Dedifferentiated amniotic fluid mesenchymal stem cell (primary cell): ENCODE results near the gene SLC22A5.

ENCODE experiments used
- DNase-seq: peaks from one replicate; pipeline ENCODE4 v3.0.0-alpha.2; 2016; ENCODE audit errors: extremely low spot score

SLC22A5 gene

GRCh38 chr5:132365213-132365612, 4.3 kb upstream of the SLC22A5 start:
- DNase-seq: no peak

- no peak for DNase-seq
Observed at GRCh38 chr5:132368186-132368585, 1.3 kb upstream of the SLC22A5 start.

GRCh38 chr5:132369007-132369473, 470 bp upstream of the SLC22A5 start:
- no peak for DNase-seq

GRCh38 chr5:132370181-132370970, 866 bp downstream of the SLC22A5 start:
- DNase-seq: no peak

GRCh38 chr5:132370971-132371602, 1.6 kb downstream of the SLC22A5 start:
- DNase-seq: no peak

- no peak for DNase-seq
Observed at GRCh38 chr5:132371603-132371994, 2.1 kb downstream of the SLC22A5 start.

GRCh38 chr5:132372127-132372526, 2.6 kb downstream of the SLC22A5 start:
- no peak for DNase-seq

- no peak for DNase-seq
Observed at GRCh38 chr5:132372542-132372941, 3.0 kb downstream of the SLC22A5 start.

- DNase-seq: no peak
Observed at GRCh38 chr5:132375957-132376356, 6.4 kb downstream of the SLC22A5 start.

- DNase-seq: no peak
Observed at GRCh38 chr5:132376694-132377641, 7.5 kb downstream of the SLC22A5 start.

GRCh38 chr5:132377738-132378137, 8.2 kb downstream of the SLC22A5 start:
- no peak for DNase-seq

- no peak for DNase-seq
Observed at GRCh38 chr5:132378580-132378979, 9.1 kb downstream of the SLC22A5 start.

GRCh38 chr5:132380047-132380446, 10.5 kb downstream of the SLC22A5 start:
- no peak for DNase-seq

GRCh38 chr5:132380741-132381140, 11.2 kb downstream of the SLC22A5 start:
- no peak for DNase-seq

- no peak for DNase-seq
Observed at GRCh38 chr5:132381614-132382013, 12.1 kb downstream of the SLC22A5 start.

GRCh38 chr5:132383261-132383660, 13.8 kb downstream of the SLC22A5 start:
- no peak for DNase-seq

- DNase-seq: no peak
Observed at GRCh38 chr5:132383984-132384383, 14.5 kb downstream of the SLC22A5 start.

- no peak for DNase-seq
Observed at GRCh38 chr5:132384506-132385050, 15.1 kb downstream of the SLC22A5 start.

GRCh38 chr5:132385326-132386105, 16.0 kb downstream of the SLC22A5 start:
- peak; percentile 73 for DNase-seq

GRCh38 chr5:132386644-132387286, 17.3 kb downstream of the SLC22A5 start:
- DNase-seq: peak; percentile 50
